Activated CD4-positive, CD25-positive, alpha-beta regulatory T cell treated with anti-CD3 and anti-CD28 coated beads, Interleukin-2, amount 50 U/mL, for 72 hours (primary cell): Measurements from ENCODE around the gene ATP6AP1.

ENCODE experiments used
- DNase-seq: peaks from one replicate; pipeline ENCODE4 v3.0.0; 2021

Gene ATP6AP1

GRCh38 chrX:154450312-154450711 lies 21.8 kb downstream of the ATP6AP1 start:
- DNase-seq = no peak

- DNase-seq = no peak
Measured at GRCh38 chrX:154452823-154453222, 24.3 kb downstream of the ATP6AP1 start.

- DNase-seq = peak; percentile 61
Measured at GRCh38 chrX:154457491-154458115, 29.1 kb downstream of the ATP6AP1 start.

GRCh38 chrX:154458116-154458953 lies 29.9 kb downstream of the ATP6AP1 start, which contains the start of gene PLXNA3:
Gene PLXNA3 (plus strand): TSS chrX:154458281. CDS start chrX:154460184, 1,903 bp downstream.
- peak; percentile 70 for DNase-seq

GRCh38 chrX:154458954-154459778 lies 30.7 kb downstream of the ATP6AP1 start:
- no peak for DNase-seq

- DNase-seq = no peak
Measured at GRCh38 chrX:154459832-154460231, 31.4 kb downstream of the ATP6AP1 start.

- no peak for DNase-seq
Measured at GRCh38 chrX:154460326-154460725, 31.8 kb downstream of the ATP6AP1 start.

GRCh38 chrX:154462396-154462795 lies 33.9 kb downstream of the ATP6AP1 start:
- no peak for DNase-seq

GRCh38 chrX:154463611-154464220 lies 35.2 kb downstream of the ATP6AP1 start:
- no peak for DNase-seq

GRCh38 chrX:154464806-154465365 lies 36.4 kb downstream of the ATP6AP1 start:
- no peak for DNase-seq

GRCh38 chrX:154465601-154466000 lies 37.1 kb downstream of the ATP6AP1 start:
- no peak for DNase-seq

GRCh38 chrX:154466036-154466435 lies 37.6 kb downstream of the ATP6AP1 start:
- no peak for DNase-seq

GRCh38 chrX:154466907-154467306 lies 38.4 kb downstream of the ATP6AP1 start:
- DNase-seq = no peak

GRCh38 chrX:154467556-154467955 lies 39.1 kb downstream of the ATP6AP1 start:
- DNase-seq = no peak

GRCh38 chrX:154468217-154468616 lies 39.7 kb downstream of the ATP6AP1 start:
- no peak for DNase-seq

GRCh38 chrX:154469114-154469513 lies 40.6 kb downstream of the ATP6AP1 start:
- DNase-seq = no peak

GRCh38 chrX:154469880-154470279 lies 41.4 kb downstream of the ATP6AP1 start:
- DNase-seq = no peak

- no peak for DNase-seq
Measured at GRCh38 chrX:154470434-154470833, 42.0 kb downstream of the ATP6AP1 start.

GRCh38 chrX:154470914-154471568 lies 42.6 kb downstream of the ATP6AP1 start:
- no peak for DNase-seq

GRCh38 chrX:154471839-154472684 lies 43.6 kb downstream of the ATP6AP1 start:
- DNase-seq = no peak
